ENCODE measurements around the gene STXBP1.
A peak's percentile ranks its signal among the peaks of the same experiment; 100 is the strongest.

The STXBP1 gene

DNA sequence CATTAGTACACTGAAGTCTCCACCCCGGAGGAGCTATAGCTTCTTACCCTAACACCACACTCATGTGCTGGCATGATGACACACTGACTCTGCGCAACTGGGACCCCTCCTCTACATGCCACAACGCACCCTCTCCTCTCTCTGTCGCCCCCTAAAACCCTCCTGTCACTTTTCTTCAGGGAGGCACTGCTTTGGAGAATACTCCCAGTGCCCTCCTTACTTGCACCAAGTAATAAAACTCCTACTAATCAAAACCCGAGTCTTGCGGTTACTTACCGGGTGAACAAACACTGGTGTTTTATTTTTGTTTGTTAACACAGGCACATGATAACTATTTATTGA is 12.6 kb upstream of the STXBP1 start:
- TF ChIP-seq, protein P1, sequence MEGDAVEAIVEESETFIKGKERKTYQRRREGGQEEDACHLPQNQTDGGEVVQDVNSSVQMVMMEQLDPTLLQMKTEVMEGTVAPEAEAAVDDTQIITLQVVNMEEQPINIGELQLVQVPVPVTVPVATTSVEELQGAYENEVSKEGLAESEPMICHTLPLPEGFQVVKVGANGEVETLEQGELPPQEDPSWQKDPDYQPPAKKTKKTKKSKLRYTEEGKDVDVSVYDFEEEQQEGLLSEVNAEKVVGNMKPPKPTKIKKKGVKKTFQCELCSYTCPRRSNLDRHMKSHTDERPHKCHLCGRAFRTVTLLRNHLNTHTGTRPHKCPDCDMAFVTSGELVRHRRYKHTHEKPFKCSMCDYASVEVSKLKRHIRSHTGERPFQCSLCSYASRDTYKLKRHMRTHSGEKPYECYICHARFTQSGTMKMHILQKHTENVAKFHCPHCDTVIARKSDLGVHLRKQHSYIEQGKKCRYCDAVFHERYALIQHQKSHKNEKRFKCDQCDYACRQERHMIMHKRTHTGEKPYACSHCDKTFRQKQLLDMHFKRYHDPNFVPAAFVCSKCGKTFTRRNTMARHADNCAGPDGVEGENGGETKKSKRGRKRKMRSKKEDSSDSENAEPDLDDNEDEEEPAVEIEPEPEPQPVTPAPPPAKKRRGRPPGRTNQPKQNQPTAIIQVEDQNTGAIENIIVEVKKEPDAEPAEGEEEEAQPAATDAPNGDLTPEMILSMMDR (IDR thresholded peaks at IDR 0.05; ENCODE audit: control extremely low read depth, extremely low read depth, low read depth, missing control alignments) = no peak
- ChIA-PET POLR2A (no interaction called here), CTCF (interaction anchor here (0.8 to 1.4 kb wide), 4 partner anchors 8 to 135 kb away, joined by 3 to 4 read pairs (median 4); partner anchors contain the start of gene TOR2A)
- no peak for DNase-seq (ENCODE audit: extremely low spot score)

DNA sequence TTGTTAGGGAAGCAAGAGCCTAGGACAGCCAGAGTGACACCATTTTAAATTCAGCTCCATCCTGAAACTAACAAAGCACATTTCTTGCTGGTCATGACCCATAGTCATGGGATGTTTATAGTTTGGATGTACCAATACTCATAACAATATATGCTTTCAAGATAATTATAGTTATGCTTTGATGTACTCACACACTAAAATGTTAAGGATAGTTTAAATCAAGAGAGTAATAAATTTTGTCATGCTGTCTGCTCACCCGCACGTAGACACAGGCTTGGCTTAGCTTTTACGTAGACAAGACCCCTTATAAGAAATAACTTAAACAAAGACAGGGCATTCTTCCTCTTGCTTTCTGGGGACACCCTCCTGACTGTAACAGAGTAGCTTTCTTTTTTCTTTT is 8.9 kb upstream of the STXBP1 start:
- no peak for DNase-seq (ENCODE audit: extremely low spot score)
- ChIA-PET POLR2A (no interaction called here), CTCF (interaction anchor here (1.2 to 2.8 kb wide), 6 partner anchors 15 to 662 kb away, joined by 3 to 19 read pairs (median 4); partner anchors contain the start of gene TOR2A)
- TF ChIP-seq, protein P1 (IDR thresholded peaks at IDR 0.05; ENCODE audit: control extremely low read depth, extremely low read depth, low read depth, missing control alignments) = no peak

DNA sequence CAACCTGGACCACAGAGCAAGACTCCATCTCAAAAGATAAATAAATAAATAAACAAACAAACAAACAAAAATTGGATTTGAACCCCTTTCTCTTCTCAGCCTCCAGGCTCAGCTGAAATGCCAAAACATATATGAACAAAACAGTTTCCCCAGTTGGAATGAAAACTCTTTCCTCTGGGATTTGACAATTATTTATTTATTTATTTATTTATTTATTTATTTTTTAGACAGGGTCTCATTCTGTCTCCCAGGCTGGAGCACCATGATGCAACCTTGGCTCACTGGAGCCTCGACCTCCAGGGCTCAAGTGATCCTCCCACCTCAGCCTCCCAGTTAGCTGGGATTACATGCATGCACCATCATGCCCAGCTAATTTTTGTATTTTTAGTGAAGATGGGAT is 6.0 kb upstream of the STXBP1 start:
- TF ChIP-seq, protein P1 (IDR thresholded peaks at IDR 0.05; ENCODE audit: control extremely low read depth, extremely low read depth, low read depth, missing control alignments) = no peak
- CTCF ChIA-PET = interaction anchor here (1.1 to 1.4 kb wide), 2 partner anchors 21 to 129 kb away, joined by 4 to 5 read pairs; partner anchors contain the start of gene TOR2A
- POLR2A ChIA-PET = no interaction called here

DNA sequence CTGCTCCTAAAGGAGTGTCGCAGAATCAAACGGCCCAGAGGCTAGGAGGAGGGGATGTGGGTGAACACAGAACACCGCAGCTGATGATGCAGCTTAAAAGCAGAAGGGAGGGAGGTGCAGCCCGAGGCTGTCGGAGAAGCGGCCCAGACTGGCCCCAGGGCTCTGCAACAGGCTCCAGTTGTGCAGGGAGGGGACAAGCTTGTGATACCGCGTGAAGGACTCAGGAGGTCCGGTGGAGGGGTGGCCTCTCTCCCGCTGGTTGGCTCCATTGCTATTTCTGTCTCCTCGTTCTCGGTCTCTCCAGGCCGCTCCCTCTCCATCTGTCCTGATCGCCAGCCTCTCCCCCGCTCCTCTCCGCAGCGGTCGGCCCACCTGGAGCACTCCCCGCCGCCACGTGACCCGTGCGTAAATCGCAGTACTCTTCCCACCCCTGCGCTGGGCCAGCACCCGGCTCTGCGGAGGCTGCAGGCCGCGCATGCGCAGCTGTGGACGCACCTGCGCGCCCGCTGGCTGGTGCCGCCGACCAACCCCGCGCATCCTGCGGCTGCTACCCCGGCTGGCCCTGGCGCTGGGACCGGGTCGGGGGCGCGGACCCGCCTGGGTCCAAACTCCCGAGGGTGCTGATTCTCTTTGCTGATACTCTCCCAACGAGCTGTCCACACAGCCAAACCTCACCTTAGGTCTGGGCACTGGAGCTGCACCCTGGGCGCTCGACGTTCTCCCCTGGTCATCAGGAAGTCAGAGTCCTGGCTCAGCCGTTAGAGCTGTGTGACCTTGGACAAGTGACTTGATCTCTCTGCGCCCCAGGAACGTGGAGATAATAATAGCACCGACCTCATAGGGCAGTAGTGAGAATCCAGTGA is 3.7 kb upstream of the STXBP1 start:
- TF ChIP-seq, protein P1 (IDR thresholded peaks at IDR 0.05; ENCODE audit: control extremely low read depth, extremely low read depth, low read depth, missing control alignments) = no peak
- peak; percentile 86 for DNase-seq (ENCODE audit: extremely low spot score)
- POLR2A ChIA-PET = no interaction called here
- CTCF ChIA-PET = interaction anchor here (1.0 to 2.9 kb wide), 7 partner anchors 9 to 126 kb away, joined by 3 to 13 read pairs (median 4); partner anchors contain the start of gene TOR2A

More for the DNA sequence above, 6.0 kb upstream of the STXBP1 start:
- DNase-seq (ENCODE audit: extremely low spot score) = no peak

DNA sequence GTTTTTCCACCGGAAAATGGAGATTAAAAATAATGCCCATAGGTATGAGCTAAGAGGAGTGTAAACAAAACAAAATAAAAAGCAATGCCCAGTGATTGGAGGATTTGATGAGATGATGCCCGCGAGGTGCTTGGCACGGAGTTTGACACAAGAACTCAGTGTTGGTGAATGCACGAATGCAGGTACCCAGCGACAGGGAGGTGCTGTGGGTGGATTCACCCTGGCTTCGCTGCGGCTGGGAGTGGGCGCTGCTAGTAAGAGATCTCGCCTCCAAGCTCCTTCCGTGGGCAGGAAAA is 526 bp upstream of the STXBP1 start:
- POLR2A ChIA-PET = no interaction called here
- no peak for DNase-seq (ENCODE audit: extremely low spot score)
- CTCF ChIA-PET = interaction anchor here (1.4 to 1.6 kb wide), 2 partner anchors 22 to 123 kb away, joined by 3 to 7 read pairs; partner anchors contain the start of gene TOR2A
- TF ChIP-seq, protein P1 (IDR thresholded peaks at IDR 0.05; ENCODE audit: control extremely low read depth, extremely low read depth, low read depth, missing control alignments) = no peak

DNA sequence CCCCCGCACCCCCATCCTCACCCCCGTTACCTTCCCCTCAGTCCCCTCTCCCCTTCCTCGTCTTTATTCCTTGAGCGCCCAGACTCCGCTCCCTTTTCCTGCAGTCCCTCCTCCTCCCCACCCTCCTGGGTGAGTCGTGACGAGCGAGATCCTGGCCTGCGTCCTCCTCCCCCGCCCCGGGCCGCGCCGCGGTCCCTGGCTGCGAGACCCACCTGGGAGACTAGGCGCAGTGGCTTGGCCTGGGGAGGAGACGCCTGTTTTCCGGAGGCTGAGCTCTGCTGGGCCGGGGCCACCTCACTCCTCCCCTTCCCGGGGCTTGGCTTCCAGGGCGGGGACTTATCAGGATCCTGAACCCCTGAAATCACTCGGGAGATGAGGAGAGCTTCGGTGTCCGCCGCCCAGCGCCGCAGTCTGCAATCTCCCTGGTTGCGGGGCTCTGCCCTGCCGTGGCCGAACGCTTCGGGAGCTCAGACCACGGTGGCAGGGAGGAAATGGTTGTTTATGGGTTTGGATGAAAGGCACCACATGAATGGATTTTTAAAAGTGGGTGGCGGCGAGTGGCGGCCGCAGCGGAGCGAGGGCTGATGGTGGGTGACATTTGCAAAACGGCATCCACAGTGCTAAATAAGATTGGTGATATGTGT is 984 bp downstream of the STXBP1 start:
- CTCF ChIA-PET = no interaction called here
- POLR2A ChIA-PET = no interaction called here
- TF ChIP-seq, protein P1 (IDR thresholded peaks at IDR 0.05; ENCODE audit: control extremely low read depth, extremely low read depth, low read depth, missing control alignments) = no peak
- DNase-seq (ENCODE audit: extremely low spot score) = no peak

All from GM10248 (cell line).